AG04449 (cell line): ENCODE measurements around the gene ALG14.

Experiments
- CTCF ChIA-PET: fragments of 350-600 bp; formaldehyde crosslinking; extraction: SDS; loops from one replicate; lab custom pipeline; 2021; ENCODE audit warnings: antibody characterized with exemption; lab: Yijun Ruan, JAX
- POLR2A ChIA-PET: fragments of 400-600, 350-600 bp; formaldehyde crosslinking; extraction: SDS; loops from one replicate; lab custom pipeline; 2020; ENCODE audit warnings: antibody characterized with exemption, inconsistent platforms; lab: Yijun Ruan, JAX
- DNase-seq: peaks from one replicate; pipeline ENCODE4 v3.0.0-alpha.2; 2010; ENCODE audit warnings: low read depth, low spot score
- H3K4me3 ChIP-seq: 2 replicates; pipeline ENCODE4 v1.5.1; 2011; ENCODE audit warnings: low read depth, mild to moderate bottlenecking, control low read depth, low read length
- TF ChIP-seq, protein P1 (sequence below): IDR thresholded peaks from one replicate; pipeline ENCODE4 v1.5.1; 2011; ENCODE audit warnings: mild to moderate bottlenecking, moderate library complexity, low read length, control low read depth, inconsistent platforms; ENCODE audit not compliant: insufficient read depth; ENCODE audit errors: missing control alignments

The ALG14 gene

DNA sequence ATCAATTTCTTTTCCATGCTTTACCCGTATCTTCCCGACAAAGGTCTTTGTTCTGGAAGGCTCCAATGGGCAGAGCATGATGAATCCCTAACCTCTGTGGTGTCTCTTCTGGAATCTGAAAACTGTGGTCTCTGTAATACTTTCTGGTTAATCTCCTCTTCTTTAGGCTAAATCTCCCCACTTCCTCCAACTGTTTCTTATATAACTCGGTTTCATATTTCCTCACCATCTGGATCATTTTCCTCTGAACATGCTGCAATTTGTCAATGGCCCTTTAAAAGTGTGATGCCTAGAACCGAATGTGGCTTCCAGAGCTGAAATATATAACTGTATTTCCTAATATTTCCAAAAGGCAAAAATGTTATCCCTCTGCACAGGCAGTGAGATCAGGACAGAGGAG lies 66.1 kb downstream of the ALG14 start:
- DNase-seq: no peak
- ChIA-PET CTCF (interaction anchor here (1.7 kb wide), 1 partner anchor 152 kb away, joined by 6 read pairs; no protein-coding TSS in a partner anchor), POLR2A (no interaction called here)
- no peak overlapping the region for H3K4me3 ChIP-seq
- TF ChIP-seq, protein P1, sequence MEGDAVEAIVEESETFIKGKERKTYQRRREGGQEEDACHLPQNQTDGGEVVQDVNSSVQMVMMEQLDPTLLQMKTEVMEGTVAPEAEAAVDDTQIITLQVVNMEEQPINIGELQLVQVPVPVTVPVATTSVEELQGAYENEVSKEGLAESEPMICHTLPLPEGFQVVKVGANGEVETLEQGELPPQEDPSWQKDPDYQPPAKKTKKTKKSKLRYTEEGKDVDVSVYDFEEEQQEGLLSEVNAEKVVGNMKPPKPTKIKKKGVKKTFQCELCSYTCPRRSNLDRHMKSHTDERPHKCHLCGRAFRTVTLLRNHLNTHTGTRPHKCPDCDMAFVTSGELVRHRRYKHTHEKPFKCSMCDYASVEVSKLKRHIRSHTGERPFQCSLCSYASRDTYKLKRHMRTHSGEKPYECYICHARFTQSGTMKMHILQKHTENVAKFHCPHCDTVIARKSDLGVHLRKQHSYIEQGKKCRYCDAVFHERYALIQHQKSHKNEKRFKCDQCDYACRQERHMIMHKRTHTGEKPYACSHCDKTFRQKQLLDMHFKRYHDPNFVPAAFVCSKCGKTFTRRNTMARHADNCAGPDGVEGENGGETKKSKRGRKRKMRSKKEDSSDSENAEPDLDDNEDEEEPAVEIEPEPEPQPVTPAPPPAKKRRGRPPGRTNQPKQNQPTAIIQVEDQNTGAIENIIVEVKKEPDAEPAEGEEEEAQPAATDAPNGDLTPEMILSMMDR: no peak

- TF ChIP-seq, protein P1: no peak
- H3K4me3 ChIP-seq: no peak overlapping the region
- ChIA-PET CTCF (no interaction called here), POLR2A (no interaction called here)
- DNase-seq: no peak
These were observed 67.2 kb downstream of the ALG14 start for GRCh38 chr1:95005584-95005983.

GRCh38 chr1:95004013-95004412 lies 68.7 kb downstream of the ALG14 start:
- TF ChIP-seq, protein P1: no peak
- POLR2A ChIA-PET: no interaction called here
- DNase-seq: no peak
- CTCF ChIA-PET: interaction anchor here (1.0 to 2.0 kb wide), 4 partner anchors 9 to 39 kb away, joined by 3 to 9 read pairs (median 6); no protein-coding TSS in a partner anchor
- no peak overlapping the region for H3K4me3 ChIP-seq

DNA sequence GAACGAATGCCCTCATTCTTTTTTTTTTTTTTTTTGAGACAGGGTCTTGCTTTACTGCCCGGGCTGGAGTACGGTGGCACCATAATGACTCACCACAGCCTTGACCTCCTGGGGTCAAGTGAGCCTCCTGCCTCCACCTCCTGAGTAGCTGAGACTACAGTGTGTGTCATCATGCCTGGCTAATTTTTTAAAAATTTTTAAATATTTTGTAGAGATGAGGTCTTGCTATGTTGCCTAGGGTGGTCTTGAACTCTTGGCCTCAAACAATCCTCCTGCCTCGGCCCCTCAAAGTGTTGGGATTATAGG lies 69.4 kb downstream of the ALG14 start:
- DNase-seq: no peak
- TF ChIP-seq, protein P1: no peak
- no peak overlapping the region for H3K4me3 ChIP-seq
- CTCF ChIA-PET: interaction anchor here (1.0 to 2.0 kb wide), 4 partner anchors 9 to 40 kb away, joined by 3 to 9 read pairs (median 6); no protein-coding TSS in a partner anchor
- POLR2A ChIA-PET: interaction anchor here (0.9 to 1.2 kb wide), 2 partner anchors 9 to 20 kb away, joined by 3 to 4 read pairs; no protein-coding TSS in a partner anchor

GRCh38 chr1:95002540-95003432 lies 70.0 kb downstream of the ALG14 start:
- H3K4me3 ChIP-seq: no peak overlapping the region
- no peak for DNase-seq
- CTCF ChIA-PET: interaction anchor here (0.7 to 2.0 kb wide), 7 partner anchors 8 to 148 kb away, joined by 3 to 9 read pairs (median 3); no protein-coding TSS in a partner anchor
- POLR2A ChIA-PET: interaction anchor here (0.9 to 1.2 kb wide), 2 partner anchors 9 to 20 kb away, joined by 3 to 4 read pairs; no protein-coding TSS in a partner anchor
- TF ChIP-seq, protein P1: no peak

DNA sequence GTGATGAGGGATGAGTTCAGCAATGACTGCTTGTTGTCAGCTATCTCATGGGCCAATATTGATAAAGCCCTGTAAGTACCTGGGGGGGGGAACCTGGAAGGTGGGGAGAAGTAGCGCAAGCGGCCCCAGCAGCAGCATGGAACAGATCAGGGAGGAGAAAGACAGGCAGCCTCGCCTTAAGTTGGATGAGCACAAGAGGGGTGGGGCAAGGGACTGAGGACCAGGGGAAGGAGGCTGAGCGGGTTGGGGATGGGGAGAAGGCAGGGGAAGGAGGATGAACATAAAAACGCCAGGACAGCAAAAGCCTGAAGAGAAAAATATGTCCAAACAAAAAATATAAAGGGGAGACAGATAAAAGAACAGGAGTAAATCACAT lies 70.6 kb downstream of the ALG14 start:
- ChIA-PET POLR2A (interaction anchor here (0.7 to 1.2 kb wide), 2 partner anchors 19 to 23 kb away, joined by 4 read pairs; no protein-coding TSS in a partner anchor), CTCF (interaction anchor here (0.7 to 2.0 kb wide), 6 partner anchors 9 to 149 kb away, joined by 3 to 9 read pairs (median 3); no protein-coding TSS in a partner anchor)
- no peak for DNase-seq
- H3K4me3 ChIP-seq: no peak overlapping the region
- TF ChIP-seq, protein P1: no peak
